Kidney (tissue), 14 donors: ENCODE results near the gene SLCO3A1. TPM values are rescaled to one million over a fixed set of nuclear protein-coding genes. Genes with fewer than 3 reads are reported as not detected.

Source experiments
- DNase-seq, 5 donors: peaks; one replicate each; pipeline ENCODE4 v3.0.0-alpha.2; 2013 to 2020
- FAIRE-seq: peaks from 2 replicates; lab custom pipeline; 2012; peaks lifted over from hg19 to GRCh38; lab: Jason Lieb, UNC
- H3K27ac ChIP-seq, 2 donors: one replicate each; pipeline ENCODE4 v1.7.0; 2013; ENCODE audit warnings: low read depth in 2 of 2, low read length in 2 of 2, inconsistent platforms in 1 of 2
- H3K27me3 ChIP-seq: one replicate; pipeline ENCODE4 v1.7.1; 2013; ENCODE audit warnings: low read length, inconsistent platforms; ENCODE audit not compliant: control insufficient read depth, insufficient read depth
- H3K36me3 ChIP-seq, 3 donors: one replicate each; pipeline versions ENCODE4 v1.7.0 to v1.7.1; 2013; ENCODE audit warnings: low read length in 3 of 3, control low read depth in 1 of 3, inconsistent platforms in 1 of 3; ENCODE audit not compliant: insufficient read depth in 3 of 3, control insufficient read depth in 2 of 3
- H3K4me1 ChIP-seq, 3 donors: one replicate each; pipeline versions ENCODE4 v1.7.0 to v1.7.1; 2013; ENCODE audit warnings: low read length in 3 of 3, inconsistent platforms in 1 of 3, low read depth in 1 of 3; ENCODE audit not compliant: control insufficient read depth in 2 of 3, insufficient read depth in 2 of 3
- H3K4me3 ChIP-seq, 3 donors: one replicate each; pipeline versions ENCODE4 v1.7.0 to v1.8.1; 2013; ENCODE audit warnings: low read length in 3 of 3, control low read depth in 1 of 3, inconsistent platforms in 1 of 3
- H3K9ac ChIP-seq, 3 donors: one replicate each; pipeline versions ENCODE4 v1.7.0 to v1.7.1; 2013; ENCODE audit warnings: low read length in 3 of 3, control low read depth in 1 of 3, inconsistent platforms in 1 of 3
- H3K9me3 ChIP-seq, 3 donors: one replicate each; pipeline versions ENCODE4 v1.7.0 to v1.7.1; 2013; ENCODE audit warnings: low read length in 3 of 3, control low read depth in 1 of 3, inconsistent platforms in 1 of 3; ENCODE audit not compliant: control insufficient read depth in 2 of 3, insufficient read depth in 1 of 3
- CTCF ChIP-seq: IDR thresholded peaks from 3 replicates; pipeline ENCODE4 v1.5.1; 2012; ENCODE audit warnings: mild to moderate bottlenecking, moderate library complexity, borderline replicate concordance; ENCODE audit not compliant: insufficient read depth; ENCODE audit errors: extremely low read depth
- intact Hi-C: fragments of 100-400 bp; cut with DNase I; formaldehyde crosslinking; loops from one replicate; pipeline ENCODE4 v1.11.1; 2022
- polyA plus RNA-seq: library from polyadenylated mRNA; stranded (reverse); fragments of 350-450 nt; fragmentation: Illumina TruSeq; extraction: RNeasy Lipid Tissue Mini Kit (QIAGEN cat#74804); gene quantifications from one replicate; pipeline ENCODE4 v1.2.3, GENCODE V29; 2014; ENCODE audit warnings: low read depth, low replicate concordance; ENCODE audit not compliant: insufficient read depth
- total RNA-seq: library from RNA; stranded (reverse); fragmentation: NEBNext Ultra II Directional; extraction: Animal tissue kit (Norgen Biotek cat#: 25700); gene quantifications from one replicate; pipeline ENCODE4 v1.2.1, GENCODE V29; 2021
- donor health status: control.
- donor health status: control.
- donor health status: control.
- donor health status: control.
- donor health status: control.
- donor health status: DM: yes; HTN: yes; CAD: no.
- donor health status: Normal renal cell carcinoma (clear cell type).

SLCO3A1 gene
- total and polyA plus RNA-seq, 2 donors from 2014 or later = 12.8 to 59.4 TPM

- Histone ChIP-seq H3K27me3 (no peaks in the 10 kb centered on the region), H3K4me1 (no peaks in the 10 kb centered on the region), H3K27ac (no peak overlapping the region), H3K9ac (no peak overlapping the region), H3K9me3 (no peaks in the 10 kb centered on the region), H3K4me3 (no peak overlapping the region), H3K36me3 (no peaks in the 10 kb centered on the region)
- intact Hi-C loops = no loop called here
- DNase-seq (no peak), FAIRE-seq (no peak)
- no peak for TF ChIP-seq CTCF
These were observed 149.2 kb downstream of the SLCO3A1 start for GRCh38 chr15:92002666-92003065.

- intact Hi-C loops = no loop called here
- no peaks in the 10 kb centered on the region for H3K27me3 ChIP-seq
- no peaks in the 10 kb centered on the region for H3K4me1 ChIP-seq
- no peaks in the 10 kb centered on the region for H3K9me3 ChIP-seq
- no peak for DNase-seq
- no peak for TF ChIP-seq CTCF
- H3K4me3 ChIP-seq = no peak overlapping the region
- H3K36me3 ChIP-seq = no peaks in the 10 kb centered on the region
- no peak overlapping the region for H3K27ac ChIP-seq
- FAIRE-seq = no peak
- H3K9ac ChIP-seq = no peak overlapping the region
These were observed 150.1 kb downstream of the SLCO3A1 start for GRCh38 chr15:92003515-92004067.

GRCh38 chr15:92005154-92005553, 151.6 kb downstream of the SLCO3A1 start:
- no peak overlapping the region for H3K9ac ChIP-seq
- H3K27me3 ChIP-seq = no peaks in the 10 kb centered on the region
- H3K9me3 ChIP-seq = no peaks in the 10 kb centered on the region
- no peak overlapping the region for H3K27ac ChIP-seq
- intact Hi-C loops = no loop called here
- H3K4me1 ChIP-seq = no peaks in the 10 kb centered on the region
- no peak overlapping the region for H3K4me3 ChIP-seq
- no peaks in the 10 kb centered on the region for H3K36me3 ChIP-seq
- no peak for TF ChIP-seq CTCF
- FAIRE-seq (no peak), DNase-seq (no peak)
